ENCODE measurements around the gene TCP10L.

GRCh38 chr21:32525282-32525681 is 60.0 kb downstream of the TCP10L start:
- TF ChIP-seq POLR2AphosphoS5 (IDR thresholded peaks at IDR 0.05; ENCODE audit: low read depth, low read length): no peak
- no peak for TF ChIP-seq POLR2A (IDR thresholded peaks at IDR 0.05; ENCODE audit: low read depth, low read length)
